GM21390 (cell line): ENCODE results near the gene FAM229A.
A peak's percentile ranks its signal among the peaks of the same experiment; 100 is the strongest.

Experiments
- ATAC-seq: cut with Tn5 transposase; IDR thresholded peaks from one replicate; pipeline ENCODE4 v1.9.1; 2021; ENCODE audit not compliant: unreplicated experiment

FAM229A gene

GRCh38 chr1:32332290-32333079 lies 29.8 kb downstream of the FAM229A start:
- ATAC-seq, result no peak

GRCh38 chr1:32331549-32331948 lies 30.7 kb downstream of the FAM229A start:
- ATAC-seq, result no peak

GRCh38 chr1:32330558-32331151 lies 31.6 kb downstream of the FAM229A start:
- ATAC-seq, result no peak

GRCh38 chr1:32329931-32330466 lies 32.3 kb downstream of the FAM229A start:
- ATAC-seq, result no peak

- no peak for ATAC-seq
These were observed 35.1 kb downstream of the FAM229A start for GRCh38 chr1:32327204-32327603.

GRCh38 chr1:32321712-32322291 lies 40.5 kb downstream of the FAM229A start:
- no peak for ATAC-seq

- ATAC-seq, result no peak
These were observed 44.0 kb downstream of the FAM229A start for GRCh38 chr1:32318127-32318869.

GRCh38 chr1:32316903-32317277 lies 45.4 kb downstream of the FAM229A start:
- ATAC-seq, result peak; percentile 31

GRCh38 chr1:32311709-32312393 lies 50.4 kb downstream of the FAM229A start:
- no peak for ATAC-seq
